Measurements from ENCODE around the gene CXCL11.

DNA sequence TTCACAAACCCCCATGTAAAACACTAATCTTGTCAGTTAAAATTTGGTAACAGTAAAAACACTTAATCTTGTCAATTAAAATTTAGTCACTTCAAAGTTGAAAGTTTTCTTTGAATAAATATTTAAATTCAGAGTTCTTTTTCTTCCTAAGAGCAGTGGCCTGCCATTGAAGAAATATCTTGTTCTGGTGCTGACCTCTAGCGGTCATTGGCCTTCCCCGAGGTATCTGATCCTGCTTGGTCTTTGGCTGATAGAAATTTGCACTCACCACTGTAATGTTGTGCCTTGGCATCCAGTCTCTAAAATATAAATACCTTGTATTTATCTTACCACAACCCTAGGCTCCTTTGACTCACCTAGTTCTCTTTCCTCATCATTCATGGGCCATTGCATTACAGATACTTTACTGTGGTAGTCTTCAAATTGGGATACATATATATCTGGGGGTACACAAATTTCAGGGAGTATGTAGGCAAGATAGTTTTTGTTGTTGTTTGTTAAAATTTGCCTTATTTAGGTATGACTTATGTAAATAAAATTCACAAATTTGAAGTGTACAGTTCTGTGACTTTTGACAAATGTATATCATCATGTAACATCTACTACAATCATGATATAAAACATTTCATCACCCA is 31.9 kb upstream of the CXCL11 start:
- TF ChIP-seq CTCF (conservative IDR thresholded peaks at IDR 0.05; ENCODE audit: low read depth in 2 of 2) (peak; percentile 88 to 97), JUNB (IDR thresholded peaks at IDR 0.05; ENCODE audit: unreplicated experiment) (no peak), EZH2 (IDR thresholded peaks at IDR 0.05; ENCODE audit: low read depth, unreplicated experiment) (no peak), EZH2phosphoT487 (IDR thresholded peaks at IDR 0.05; ENCODE audit: unreplicated experiment) (no peak), POLR2AphosphoS5 (IDR thresholded peaks at IDR 0.05; ENCODE audit: low read depth) (no peak), CREB1 (CRISPR knock-in tag; IDR thresholded peaks at IDR 0.05; ENCODE audit: low read depth) (no peak), REST (IDR thresholded peaks at IDR 0.05; ENCODE audit: unreplicated experiment) (no peak), STAT1 (IDR thresholded peaks at IDR 0.05; ENCODE audit: unreplicated experiment) (no peak)
- TF ChIP-seq, protein P1, sequence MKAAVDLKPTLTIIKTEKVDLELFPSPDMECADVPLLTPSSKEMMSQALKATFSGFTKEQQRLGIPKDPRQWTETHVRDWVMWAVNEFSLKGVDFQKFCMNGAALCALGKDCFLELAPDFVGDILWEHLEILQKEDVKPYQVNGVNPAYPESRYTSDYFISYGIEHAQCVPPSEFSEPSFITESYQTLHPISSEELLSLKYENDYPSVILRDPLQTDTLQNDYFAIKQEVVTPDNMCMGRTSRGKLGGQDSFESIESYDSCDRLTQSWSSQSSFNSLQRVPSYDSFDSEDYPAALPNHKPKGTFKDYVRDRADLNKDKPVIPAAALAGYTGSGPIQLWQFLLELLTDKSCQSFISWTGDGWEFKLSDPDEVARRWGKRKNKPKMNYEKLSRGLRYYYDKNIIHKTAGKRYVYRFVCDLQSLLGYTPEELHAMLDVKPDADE (IDR thresholded peaks at IDR 0.05), result no peak
